ENCODE measurements around the gene OR4F6. TPM values are rescaled to one million over a fixed set of nuclear protein-coding genes. Genes with fewer than 3 reads are reported as not detected.

The OR4F6 gene
- total RNA-seq, 2 donors from 2014 or later: not detected

- intact Hi-C loops (cut with DNase I): no loop called here
- DNase-seq (ENCODE audit: low spot score): no peak
These were observed 2.3 kb upstream of the OR4F6 start for GRCh38 chr15:101801048-101801447.

DNA sequence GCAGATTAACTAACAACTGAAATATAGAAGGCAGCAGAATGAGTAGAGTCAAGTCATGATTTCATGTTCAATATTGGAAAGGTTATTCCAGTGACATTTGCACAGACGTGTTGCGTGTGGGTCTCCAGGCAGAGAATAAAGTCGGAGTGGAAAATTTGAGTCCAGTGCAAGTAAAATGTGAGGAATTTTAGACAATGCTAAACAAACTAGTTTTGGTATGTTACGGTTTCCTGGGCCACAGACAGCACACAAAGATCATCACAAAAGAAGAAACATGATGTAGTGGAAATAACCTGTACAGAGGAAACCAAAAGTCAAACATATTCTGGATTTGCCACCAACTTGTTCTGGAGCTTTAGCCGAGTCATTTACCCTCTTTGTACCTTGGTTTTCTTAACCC lies 367 bp downstream of the OR4F6 start:
- intact Hi-C loops (cut with DNase I): no loop called here
- DNase-seq (ENCODE audit: low spot score): no peak

- intact Hi-C loops (cut with DNase I): no loop called here
These were observed 1.1 kb downstream of the OR4F6 start for GRCh38 chr15:101804375-101804774.

DNA sequence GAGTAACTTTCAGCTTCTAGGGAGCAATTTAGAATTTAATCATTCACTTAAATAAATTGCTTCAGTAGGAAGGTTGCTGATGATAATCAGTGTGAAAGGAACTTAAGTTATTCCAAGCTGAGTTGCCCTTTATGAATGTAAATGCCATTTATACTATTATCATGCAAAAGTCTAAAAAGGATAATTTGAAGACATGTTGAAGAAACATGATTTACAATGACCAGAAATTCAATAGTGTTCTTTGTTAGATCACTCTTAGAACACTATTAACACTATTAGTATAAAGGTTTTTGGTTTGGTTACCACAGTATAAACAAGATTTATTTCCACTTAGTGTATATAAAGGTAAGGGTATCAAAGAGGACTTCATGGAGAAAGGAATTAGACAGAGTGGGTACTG lies 1.6 kb downstream of the OR4F6 start:
- no peak for DNase-seq (ENCODE audit: low spot score)
- intact Hi-C loops (cut with DNase I): no loop called here

More at GRCh38 chr15:101804375-101804774, 1.1 kb downstream of the OR4F6 start:
- DNase-seq (ENCODE audit: low spot score): no peak

DNA sequence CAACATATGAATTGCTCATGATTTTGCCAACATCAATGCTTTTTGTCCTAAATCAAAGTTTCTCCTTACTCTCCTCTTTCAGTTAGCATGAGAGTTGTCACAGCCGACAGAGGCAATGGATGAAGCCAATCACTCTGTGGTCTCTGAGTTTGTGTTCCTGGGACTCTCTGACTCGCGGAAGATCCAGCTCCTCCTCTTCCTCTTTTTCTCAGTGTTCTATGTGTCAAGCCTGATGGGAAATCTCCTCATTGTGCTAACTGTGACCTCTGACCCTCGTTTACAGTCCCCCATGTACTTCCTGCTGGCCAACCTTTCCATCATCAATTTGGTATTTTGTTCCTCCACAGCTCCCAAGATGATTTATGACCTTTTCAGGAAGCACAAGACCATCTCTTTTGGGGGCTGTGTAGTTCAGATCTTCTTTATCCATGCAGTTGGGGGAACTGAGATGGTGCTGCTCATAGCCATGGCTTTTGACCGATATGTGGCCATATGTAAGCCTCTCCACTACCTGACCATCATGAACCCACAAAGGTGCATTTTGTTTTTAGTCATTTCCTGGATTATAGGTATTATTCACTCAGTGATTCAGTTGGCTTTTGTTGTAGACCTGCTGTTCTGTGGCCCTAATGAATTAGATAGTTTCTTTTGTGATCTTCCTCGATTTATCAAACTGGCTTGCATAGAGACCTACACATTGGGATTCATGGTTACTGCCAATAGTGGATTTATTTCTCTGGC lies 2.5 kb downstream of the OR4F6 start:
- DNase-seq (ENCODE audit: low spot score): no peak
- intact Hi-C loops (cut with DNase I): no loop called here

GRCh38 chr15:101807345-101807945 lies 4.1 kb downstream of the OR4F6 start:
- intact Hi-C loops (cut with DNase I): no loop called here
- no peak for DNase-seq (ENCODE audit: low spot score)

- no peak for DNase-seq (ENCODE audit: low spot score)
- intact Hi-C loops (cut with DNase I): no loop called here
These were observed 4.9 kb downstream of the OR4F6 start for GRCh38 chr15:101808201-101808600.

- intact Hi-C loops (cut with DNase I): no loop called here
- DNase-seq (ENCODE audit: low spot score): no peak
These were observed 7.1 kb downstream of the OR4F6 start for GRCh38 chr15:101810456-101810855.

- intact Hi-C loops (cut with DNase I): no loop called here
- DNase-seq (ENCODE audit: low spot score): no peak
These were observed 7.6 kb downstream of the OR4F6 start for GRCh38 chr15:101810876-101811275.

DNA sequence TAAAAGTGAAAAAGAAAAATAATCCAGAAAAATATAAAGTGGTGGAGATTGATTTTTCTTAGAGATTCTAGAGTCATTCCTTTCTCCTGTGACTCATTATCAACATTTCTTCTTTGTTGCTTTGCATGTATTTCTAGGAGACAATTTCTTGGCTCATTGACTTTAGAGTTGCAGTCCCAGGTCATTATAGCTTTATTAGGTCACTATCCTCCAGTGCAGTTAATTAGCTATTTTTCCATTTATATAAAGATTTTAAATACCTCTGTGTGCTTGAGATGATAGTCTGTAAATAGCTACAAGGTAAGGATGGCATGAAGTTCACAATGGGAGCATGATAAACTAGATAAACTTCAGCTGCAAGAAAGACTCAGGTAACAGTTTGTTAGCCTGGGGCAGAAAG lies 8.6 kb downstream of the OR4F6 start, which contains the start of gene OR4F15:
OR4F15 (plus strand) TSS at position 301 of the 400 bp plus-strand sequence. CDS start 5,985 bp downstream, outside the sequence.
- no peak for DNase-seq (ENCODE audit: low spot score)
- intact Hi-C loops (cut with DNase I): no loop called here

DNA sequence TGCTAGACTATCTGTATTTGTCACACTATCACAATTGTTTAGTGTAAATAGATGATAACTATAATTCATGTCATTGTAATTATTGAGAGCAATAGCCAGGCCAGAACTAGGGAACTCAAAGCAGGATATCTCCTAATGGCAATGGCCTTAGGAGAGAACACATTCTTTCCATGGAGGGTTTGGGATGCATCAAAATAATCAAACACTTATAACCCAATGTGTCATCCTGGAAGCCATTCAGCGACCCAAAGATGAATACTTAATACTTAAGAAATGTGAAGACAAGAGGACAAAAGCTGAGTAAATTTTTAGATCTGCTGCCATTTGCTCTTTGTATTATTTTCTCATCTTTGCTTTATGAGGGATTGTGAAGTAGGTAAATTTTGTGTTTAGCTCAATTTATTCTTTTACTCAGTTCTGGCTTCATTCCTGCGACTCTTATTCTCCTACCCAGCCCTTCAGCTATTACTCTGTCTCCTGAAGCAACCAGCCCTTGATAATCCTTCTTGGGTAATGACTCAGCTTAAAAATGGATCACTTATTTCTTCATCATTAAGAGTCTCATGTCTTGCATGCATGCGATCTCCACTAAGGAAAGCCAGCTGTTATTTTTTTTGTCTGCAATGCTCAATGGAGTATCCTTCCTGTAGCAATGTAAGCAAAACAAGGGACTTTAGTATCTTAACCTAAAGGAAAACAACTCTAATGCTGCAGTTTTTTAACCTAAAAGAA lies 10.7 kb downstream of the OR4F6 start:
- no peak for DNase-seq (ENCODE audit: low spot score)
- intact Hi-C loops (cut with DNase I): no loop called here

DNA sequence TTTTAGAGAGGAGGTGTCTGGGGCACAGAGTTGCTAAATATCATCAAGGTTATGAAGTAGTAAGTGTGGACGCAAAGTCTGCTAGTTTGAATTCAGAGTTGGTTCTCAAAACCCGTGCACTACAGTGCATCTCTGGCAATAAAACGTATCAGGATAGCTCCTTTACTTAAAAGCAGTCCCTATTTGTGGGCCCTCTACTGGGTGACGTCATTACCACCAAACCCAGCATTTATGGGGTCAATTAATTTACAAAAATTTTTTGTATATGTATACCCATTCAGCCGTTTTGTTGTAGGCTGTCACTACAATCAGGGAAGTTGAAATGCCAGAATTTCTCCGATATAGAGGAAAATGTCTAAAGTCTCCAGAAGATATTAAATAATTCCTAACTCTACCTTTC lies 17.5 kb downstream of the OR4F6 start:
- intact Hi-C loops (cut with DNase I): no loop called here
- no peak for DNase-seq (ENCODE audit: low spot score)

- intact Hi-C loops (cut with DNase I): no loop called here
- no peak for DNase-seq (ENCODE audit: low spot score)
These were observed 23.9 kb downstream of the OR4F6 start for GRCh38 chr15:101827257-101827656.

DNA sequence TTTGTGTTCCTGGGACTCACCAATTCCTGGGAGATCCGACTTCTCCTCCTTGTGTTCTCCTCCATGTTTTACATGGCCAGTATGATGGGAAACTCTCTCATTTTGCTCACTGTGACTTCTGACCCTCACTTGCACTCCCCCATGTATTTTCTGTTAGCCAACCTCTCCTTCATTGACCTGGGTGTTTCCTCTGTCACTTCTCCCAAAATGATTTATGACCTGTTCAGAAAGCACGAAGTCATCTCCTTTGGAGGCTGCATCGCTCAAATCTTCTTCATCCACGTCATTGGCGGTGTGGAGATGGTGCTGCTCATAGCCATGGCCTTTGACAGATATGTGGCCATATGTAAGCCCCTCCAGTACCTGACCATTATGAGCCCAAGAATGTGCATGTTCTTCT lies 25.5 kb downstream of the OR4F6 start:
- DNase-seq (ENCODE audit: low spot score): no peak

GRCh38 chr15:101841656-101842055 lies 38.3 kb downstream of the OR4F6 start:
- DNase-seq (ENCODE audit: low spot score): no peak
- intact Hi-C loops (cut with DNase I): no loop called here

More for the DNA sequence above, 25.5 kb downstream of the OR4F6 start:
- intact Hi-C loops (cut with DNase I): no loop called here

DNA sequence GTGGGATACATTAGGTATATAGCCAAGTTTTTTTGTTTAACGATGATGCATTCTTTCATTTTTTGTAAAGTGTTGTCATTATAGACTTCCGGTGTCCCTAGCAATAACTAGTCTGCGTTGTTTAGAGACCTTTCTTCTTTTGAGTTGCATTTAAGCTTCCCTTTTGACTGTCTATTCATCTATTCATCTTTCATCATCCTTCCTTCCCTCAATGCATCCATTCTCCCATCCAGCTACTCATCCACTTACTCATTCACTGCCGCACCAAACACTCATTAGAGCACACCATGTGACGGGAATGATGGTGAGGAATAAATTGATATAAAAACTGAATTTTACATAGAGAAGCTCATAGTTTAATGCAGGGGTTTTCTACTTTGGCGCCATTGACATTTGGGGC lies 41.6 kb downstream of the OR4F6 start:
- intact Hi-C loops (cut with DNase I): no loop called here
- no peak for DNase-seq (ENCODE audit: low spot score)

- intact Hi-C loops (cut with DNase I): no loop called here
These were observed 49.0 kb downstream of the OR4F6 start for GRCh38 chr15:101852356-101852755.

More at GRCh38 chr15:101852356-101852755, 49.0 kb downstream of the OR4F6 start:
- DNase-seq (ENCODE audit: low spot score): no peak
